ENCODE data around the gene SUMO3.
A peak's percentile ranks its signal among the peaks of the same experiment; 100 is the strongest.
"Not testable (repeated sequence)": the region's sequence is repeated elsewhere in the genome, so short reads cannot be mapped to it uniquely, and the experiment has no call there.

SUMO3 gene

GRCh38 chr21:44846485-44847260 lies 28.8 kb upstream of the SUMO3 start:
- no peak for DNase-seq

GRCh38 chr21:44846224-44846484 lies 28.3 kb upstream of the SUMO3 start:
- no peak for DNase-seq

GRCh38 chr21:44845418-44846223 lies 27.8 kb upstream of the SUMO3 start:
- peak; percentile 41 for DNase-seq

GRCh38 chr21:44844256-44844655 lies 26.4 kb upstream of the SUMO3 start:
- DNase-seq = no peak

GRCh38 chr21:44842721-44843445 lies 25.0 kb upstream of the SUMO3 start:
- no peak for DNase-seq

GRCh38 chr21:44842087-44842486 lies 24.2 kb upstream of the SUMO3 start:
- no peak for DNase-seq

- no peak for DNase-seq
These were observed 22.9 kb upstream of the SUMO3 start for GRCh38 chr21:44840771-44841170.

- DNase-seq = no peak
These were observed 21.1 kb upstream of the SUMO3 start for GRCh38 chr21:44838951-44839350.

GRCh38 chr21:44838039-44838895 lies 20.4 kb upstream of the SUMO3 start:
- DNase-seq = no peak

GRCh38 chr21:44837537-44837936 lies 19.7 kb upstream of the SUMO3 start:
- no peak for DNase-seq

- DNase-seq = no peak
These were observed 19.0 kb upstream of the SUMO3 start for GRCh38 chr21:44836666-44837471.

- no peak for DNase-seq
These were observed 18.4 kb upstream of the SUMO3 start for GRCh38 chr21:44836349-44836665.

- no peak for DNase-seq
These were observed 17.7 kb upstream of the SUMO3 start for GRCh38 chr21:44835647-44835973.

GRCh38 chr21:44834951-44835646 lies 17.2 kb upstream of the SUMO3 start:
- no peak for DNase-seq

GRCh38 chr21:44834231-44834950 lies 16.5 kb upstream of the SUMO3 start:
- DNase-seq = no peak

GRCh38 chr21:44833663-44834062 lies 15.8 kb upstream of the SUMO3 start:
- no peak for DNase-seq

- not testable (repeated sequence) for DNase-seq
These were observed 14.8 kb upstream of the SUMO3 start for GRCh38 chr21:44832516-44833255.

GRCh38 chr21:44831227-44831860 lies 13.5 kb upstream of the SUMO3 start:
- DNase-seq = no peak

- no peak for DNase-seq
These were observed 11.7 kb upstream of the SUMO3 start for GRCh38 chr21:44829507-44830092.

All from activated CD4-positive, CD25-positive, alpha-beta regulatory T cell treated with anti-CD3 and anti-CD28 coated beads, Interleukin-2, amount 50 U/mL, for 72 hours (primary cell).